B cell (primary cell): ENCODE results near the gene LMO1.

Source experiments
- CTCF ChIP-seq: fragments of 200-600 bp; IDR thresholded peaks from one replicate; pipeline ENCODE4 v1.8.0; 2022; ENCODE audit warnings: antibody characterized with exemption, mild to moderate bottlenecking
- EZH2 ChIP-seq: IDR thresholded peaks from 2 replicates; pipeline ENCODE4 v1.6.1; 2012; ENCODE audit warnings: borderline replicate concordance, low read depth, mild to moderate bottlenecking, moderate library complexity, low read length; ENCODE audit not compliant: insufficient read depth, poor library complexity, severe bottlenecking

GRCh38 chr11:8277691-8278090 is 14.0 kb upstream of the LMO1 start:
- TF ChIP-seq CTCF (no peak), EZH2 (no peak)
